GM18951 (cell line): ENCODE measurements around the gene TESK2.
"Not testable (repeated sequence)": the region's sequence is repeated elsewhere in the genome, so short reads cannot be mapped to it uniquely, and the experiment has no call there.

Experiments used
- POLR2A ChIP-seq: IDR thresholded peaks from 4 replicates; pipeline ENCODE4 v1.6.1; 2011; ENCODE audit warnings: mild to moderate bottlenecking; ENCODE audit not compliant: insufficient read length, insufficient read depth; ENCODE audit errors: extremely low read depth
- in situ Hi-C: fragments of 300-500 bp; cut with MboI; formaldehyde crosslinking; loops from one replicate; pipeline ENCODE4 v1.12.0; 2022; ENCODE audit warnings: low sequenced_read_pairs, mixed read lengths, inconsistent platforms; ENCODE audit not compliant: unreplicated experiment

Gene TESK2

DNA sequence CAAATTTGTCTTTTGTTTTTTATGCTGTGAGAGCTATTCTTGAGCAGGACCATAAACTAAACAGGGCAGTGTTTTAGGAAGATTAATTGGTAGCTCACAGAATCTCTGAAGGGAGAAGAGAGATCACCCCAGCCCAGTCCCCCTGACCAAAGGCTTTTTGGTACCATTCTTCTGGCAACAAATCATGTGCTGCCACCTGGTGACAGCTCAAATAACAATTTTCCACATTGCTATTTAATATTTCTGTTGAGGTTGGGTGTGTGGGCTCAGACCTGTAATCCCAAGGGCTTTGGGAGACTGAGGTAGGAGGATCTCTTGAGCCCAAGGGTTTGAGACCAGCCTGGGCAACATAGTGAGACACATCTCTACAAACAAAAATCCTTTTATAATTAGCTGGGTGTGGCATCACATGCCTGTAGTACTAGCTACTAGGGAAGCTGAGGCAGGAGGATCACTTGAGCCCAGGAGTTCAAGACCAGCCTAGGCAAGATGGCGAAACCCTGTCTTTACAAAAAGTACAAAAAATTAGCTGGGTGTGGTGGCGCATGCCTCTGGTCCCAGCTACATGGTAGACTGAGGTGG is 2.2 kb upstream of the TESK2 start:
- in situ Hi-C loops = loop anchor here (5.0 to 25.0 kb wide), 3 partner anchors 136 to 681 kb away; partner anchors contain the start of genes BTBD19, DYNLT4, HECTD3 and PLK3
- no peak for TF ChIP-seq POLR2A

- TF ChIP-seq POLR2A = no peak
- in situ Hi-C loops = loop anchor here (5.0 to 25.0 kb wide), 3 partner anchors 135 to 680 kb away; partner anchors contain the start of genes BTBD19, DYNLT4, HECTD3 and PLK3
Observed at GRCh38 chr1:45492691-45493090, 1.7 kb upstream of the TESK2 start.

DNA sequence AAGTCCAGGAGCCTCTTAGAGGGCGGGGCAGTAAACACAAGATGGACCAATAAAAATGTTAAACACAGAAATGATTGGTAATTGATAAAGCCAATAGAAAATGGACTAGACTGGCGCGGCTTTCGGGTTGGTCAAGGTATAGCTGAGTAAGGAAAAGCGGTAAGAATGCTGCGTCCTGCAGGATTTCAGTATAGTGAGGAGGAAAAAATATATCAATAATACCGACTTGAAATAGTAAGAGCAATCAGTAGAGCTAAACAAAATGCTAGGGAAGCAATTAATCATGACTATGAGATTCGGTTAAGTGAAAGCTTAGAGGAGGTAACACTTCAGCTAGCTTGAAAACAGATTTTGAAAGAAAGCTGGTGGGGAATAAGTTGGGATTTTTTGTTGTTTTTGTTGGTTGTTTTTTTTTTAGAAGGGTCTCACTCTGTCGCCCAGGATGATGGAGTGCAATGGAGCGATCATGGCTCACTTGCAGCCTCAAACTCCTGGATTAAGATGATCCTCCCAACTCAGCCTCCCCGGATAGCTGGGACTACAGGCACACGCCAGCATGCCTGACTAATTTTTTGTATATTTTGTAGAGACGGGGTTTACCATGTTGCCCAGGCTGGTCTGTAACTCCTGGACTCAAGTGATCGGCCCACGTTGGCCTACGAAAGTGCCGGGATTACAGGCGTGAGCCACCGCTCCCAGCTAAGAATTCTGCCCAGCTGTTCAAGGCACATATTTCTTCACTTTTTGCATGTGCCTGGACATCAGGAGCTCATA is 711 bp upstream of the TESK2 start:
- TF ChIP-seq POLR2A = no peak
- in situ Hi-C loops = loop anchor here (5.0 to 25.0 kb wide), 3 partner anchors 134 to 679 kb away; partner anchors contain the start of genes BTBD19, DYNLT4, HECTD3 and PLK3

- in situ Hi-C loops = loop anchor here (5.0 to 25.0 kb wide), 3 partner anchors 133 to 678 kb away; partner anchors contain the start of genes BTBD19, DYNLT4, HECTD3 and PLK3
- no peak for TF ChIP-seq POLR2A
Observed at GRCh38 chr1:45490121-45490625, 790 bp downstream of the TESK2 start.

DNA sequence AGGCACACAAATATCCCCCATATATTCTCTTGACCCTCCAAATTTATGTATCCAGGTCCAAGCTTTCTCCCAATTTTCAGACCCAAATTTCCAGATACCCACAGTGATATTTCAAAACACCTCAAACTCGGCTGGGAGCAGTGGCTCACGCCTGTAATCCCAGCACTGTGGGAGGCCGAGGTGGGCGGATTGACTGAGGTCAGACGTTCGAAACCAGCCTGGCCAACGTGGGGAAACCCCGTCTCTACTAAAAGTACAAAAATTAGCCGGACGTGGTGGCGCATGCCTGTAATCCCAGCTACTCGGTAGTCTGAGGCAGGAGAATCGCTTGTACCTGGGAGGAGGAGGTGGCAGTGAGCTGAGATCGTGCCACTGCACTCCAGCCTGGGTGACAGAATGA is 1.6 kb downstream of the TESK2 start:
- in situ Hi-C loops = loop anchor here (25.0 kb wide), 1 partner anchor 677 kb away; the partner anchor contains the start of genes BTBD19, DYNLT4 and PLK3

DNA sequence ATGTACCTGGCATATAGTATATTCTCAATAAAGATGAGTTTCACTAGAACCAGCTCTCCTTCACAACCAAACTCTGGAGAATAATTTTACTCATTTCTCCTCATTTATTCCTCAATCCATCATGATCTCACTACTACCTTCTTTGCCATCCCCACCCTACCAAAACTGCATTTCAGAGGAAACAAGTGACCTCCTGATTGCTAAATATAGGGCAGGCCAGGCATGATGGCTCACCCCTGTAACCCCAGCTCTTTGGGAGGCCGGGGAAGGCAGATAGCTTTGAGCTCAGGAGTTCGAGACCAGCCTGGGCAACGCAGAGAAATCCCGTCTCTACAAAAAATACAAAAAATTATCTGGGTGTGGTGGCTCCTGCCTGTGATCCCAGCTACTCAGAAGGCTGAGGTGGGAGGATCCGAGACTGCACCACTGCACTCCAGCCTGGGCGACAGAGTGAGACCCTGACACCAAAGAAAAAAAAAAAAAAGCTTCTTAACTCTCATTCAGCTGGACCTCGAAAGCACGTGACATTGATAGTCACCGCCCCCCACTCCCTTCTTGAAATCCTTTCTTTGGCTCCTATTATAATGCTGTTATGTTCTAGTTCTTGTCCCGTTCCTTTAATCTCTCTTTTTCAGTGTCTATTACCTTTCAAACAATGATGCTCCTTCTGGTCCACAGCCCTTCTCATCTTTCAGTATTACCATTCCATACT is 2.1 kb downstream of the TESK2 start:
- in situ Hi-C loops = loop anchor here (25.0 kb wide), 1 partner anchor 677 kb away; the partner anchor contains the start of genes BTBD19, DYNLT4 and PLK3
- no peak for TF ChIP-seq POLR2A

DNA sequence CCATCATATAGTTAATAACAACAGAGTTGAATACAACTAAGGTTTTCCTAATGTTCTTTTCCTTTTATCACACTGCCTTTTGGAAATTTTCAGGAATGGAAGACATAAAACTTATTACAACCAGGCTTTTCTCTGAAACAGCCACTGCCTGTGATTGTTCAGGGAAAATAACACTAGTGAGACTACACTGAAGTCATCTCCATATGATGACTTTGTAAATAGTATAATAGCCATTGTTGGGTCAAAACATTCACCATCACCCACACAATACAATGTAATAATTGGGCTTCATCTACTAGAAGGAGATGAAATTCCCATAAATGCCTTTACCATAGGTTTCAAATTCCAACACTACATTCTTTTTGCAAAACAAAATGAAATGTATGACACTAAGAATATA is 5.0 kb downstream of the TESK2 start:
- in situ Hi-C loops = loop anchor here (25.0 kb wide), 1 partner anchor 674 kb away; the partner anchor contains the start of genes BTBD19, DYNLT4 and PLK3
- no peak for TF ChIP-seq POLR2A

GRCh38 chr1:45479039-45479748 is 11.8 kb downstream of the TESK2 start:
- no peak for TF ChIP-seq POLR2A
- in situ Hi-C loops = loop anchor here (25.0 kb wide), 1 partner anchor 667 kb away; the partner anchor contains the start of genes BTBD19, DYNLT4 and PLK3

- TF ChIP-seq POLR2A = no peak
- in situ Hi-C loops = loop anchor here (25.0 kb wide), 1 partner anchor 666 kb away; the partner anchor contains the start of genes BTBD19, DYNLT4 and PLK3
Observed at GRCh38 chr1:45478121-45478814, 12.7 kb downstream of the TESK2 start.

- TF ChIP-seq POLR2A = no peak
- in situ Hi-C loops = loop anchor here (25.0 kb wide), 1 partner anchor 665 kb away; the partner anchor contains the start of genes BTBD19, DYNLT4 and PLK3
Observed at GRCh38 chr1:45477646-45478045, 13.3 kb downstream of the TESK2 start.

- in situ Hi-C loops = not testable (repeated sequence)
Observed at GRCh38 chr1:45474194-45474593, 16.8 kb downstream of the TESK2 start.

DNA sequence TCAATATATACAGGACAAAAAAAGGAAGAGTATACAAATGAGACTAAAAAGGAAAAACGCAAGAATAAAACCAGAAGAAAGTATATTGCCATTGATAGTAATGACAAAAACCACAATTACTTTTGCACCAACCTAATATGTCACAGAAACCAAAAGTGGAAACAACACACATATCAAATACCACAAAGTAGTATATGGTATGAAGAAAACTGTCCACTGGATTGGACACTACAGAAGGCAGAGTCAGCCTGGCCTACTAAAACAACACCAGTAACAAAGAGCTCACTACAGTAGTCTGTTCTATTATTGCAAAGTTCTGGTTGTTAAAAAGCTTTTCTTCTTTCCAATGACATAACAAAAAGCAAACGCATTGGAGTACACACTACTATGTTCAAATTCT is 17.7 kb downstream of the TESK2 start:
- in situ Hi-C loops = no loop called here
- no peak for TF ChIP-seq POLR2A
